WTC11 (cell line): Measurements from ENCODE around the gene SPATA46. TPM values are rescaled to one million over a fixed set of nuclear protein-coding genes. Genes with fewer than 3 reads are reported as not detected.

Experiments used
- ATAC-seq: fragments of 200-7000 bp; cut with Tn5 transposase; 2 replicates; pipeline ENCODE4 v1.10.0; 2021; ENCODE audit warnings: mild to moderate bottlenecking, moderate library complexity
- CTCF ChIA-PET: fragments of 300-600 bp; sonication (Branson Sonifier 250); formaldehyde crosslinking; loops from one replicate; lab custom pipeline; 2021; ENCODE audit warnings: antibody characterized with exemption; lab: Charles Lee
- POLR2A ChIA-PET: fragments of 350-600 bp; sonication (Branson Sonifier 250); formaldehyde crosslinking; loops from one replicate; lab custom pipeline; 2021; ENCODE audit warnings: antibody characterized with exemption; lab: Charles Lee
- DNase-seq: peaks from one replicate; pipeline ENCODE4 v3.0.0; 2021; ENCODE audit warnings: low spot score
- H3K27ac Mint-ChIP-seq: 2 replicates; pipeline ENCODE4 v1.8.0; 2021; ENCODE audit warnings: mixed read lengths
- H3K27me3 Mint-ChIP-seq: 2 replicates; pipeline ENCODE4 v1.8.0; 2021; ENCODE audit warnings: low read depth, mild to moderate bottlenecking, moderate library complexity, mixed read lengths
- H3K36me3 Mint-ChIP-seq: 2 replicates; pipeline ENCODE4 v1.8.0; 2021; ENCODE audit warnings: mixed read lengths
- H3K4me1 Mint-ChIP-seq: 2 replicates; pipeline ENCODE4 v1.8.0; 2022; ENCODE audit warnings: mixed read lengths
- H3K4me3 Mint-ChIP-seq: 2 replicates; pipeline ENCODE4 v1.8.0; 2021; ENCODE audit warnings: mild to moderate bottlenecking, moderate library complexity, mixed read lengths
- H3K9me3 Mint-ChIP-seq: 2 replicates; pipeline ENCODE4 v1.8.0; 2021; ENCODE audit warnings: mixed read lengths
- ARID4B ChIP-seq: sonication (generic); formaldehyde crosslinking; IDR thresholded peaks from 2 replicates; pipeline ENCODE4 v1.8.0; 2023; ENCODE audit warnings: missing genetic modification reagents, mild to moderate bottlenecking, borderline replicate concordance
- CREB1 ChIP-seq: sonication (generic); formaldehyde crosslinking; IDR thresholded peaks from 2 replicates; pipeline ENCODE4 v1.8.0; 2023; ENCODE audit warnings: mild to moderate bottlenecking, missing genetic modification reagents
- ETV6 ChIP-seq: sonication (generic); formaldehyde crosslinking; IDR thresholded peaks from 2 replicates; pipeline ENCODE4 v1.8.1; 2022; ENCODE audit warnings: mild to moderate bottlenecking, missing genetic modification reagents
- FOXJ3 ChIP-seq: sonication (generic); formaldehyde crosslinking; IDR thresholded peaks from 2 replicates; pipeline ENCODE4 v1.9.0; 2021; ENCODE audit warnings: missing genetic modification reagents, mild to moderate bottlenecking, borderline replicate concordance
- GTF2I ChIP-seq: fragments of 250-450 bp; sonication (Bioruptor Pico); conservative IDR thresholded peaks from 2 replicates; pipeline ENCODE4 v1.4.0; 2021; ENCODE audit warnings: mild to moderate bottlenecking
- IRF2 ChIP-seq: sonication (generic); formaldehyde crosslinking; IDR thresholded peaks from 2 replicates; pipeline ENCODE4 v1.8.0; 2022; ENCODE audit warnings: low read depth, missing genetic modification reagents, borderline replicate concordance
- JUN ChIP-seq: sonication (generic); formaldehyde crosslinking; IDR thresholded peaks from 2 replicates; pipeline ENCODE4 v1.8.0; 2023; ENCODE audit warnings: mild to moderate bottlenecking, missing genetic modification reagents
- NFYB ChIP-seq: sonication (generic); formaldehyde crosslinking; conservative IDR thresholded peaks from 2 replicates; pipeline ENCODE4 v1.8.0; 2022; ENCODE audit warnings: low read depth, missing genetic modification reagents
- NR1H2 ChIP-seq: sonication (generic); formaldehyde crosslinking; IDR thresholded peaks from 2 replicates; pipeline ENCODE4 v1.9.0; 2021; ENCODE audit warnings: mild to moderate bottlenecking, moderate library complexity, missing genetic modification reagents
- RORB ChIP-seq: fragments of 250-450 bp; sonication (Bioruptor Pico); IDR thresholded peaks from 2 replicates; pipeline ENCODE4 v1.9.0; 2021; ENCODE audit warnings: mild to moderate bottlenecking
- TCF7 ChIP-seq: sonication (generic); formaldehyde crosslinking; IDR thresholded peaks from 2 replicates; pipeline ENCODE4 v1.8.0; 2022; ENCODE audit warnings: mild to moderate bottlenecking, low read depth, missing genetic modification reagents, moderate library complexity
- TEAD1 ChIP-seq: sonication (generic); formaldehyde crosslinking; IDR thresholded peaks from 2 replicates; pipeline ENCODE4 v1.8.0; 2022; ENCODE audit warnings: mild to moderate bottlenecking, missing genetic modification reagents
- ZBTB21 ChIP-seq: sonication (generic); formaldehyde crosslinking; IDR thresholded peaks from 2 replicates; pipeline ENCODE4 v1.8.1; 2023; ENCODE audit warnings: mild to moderate bottlenecking, missing genetic modification reagents, borderline replicate concordance
- ZNF121 ChIP-seq: sonication (generic); formaldehyde crosslinking; IDR thresholded peaks from 2 replicates; pipeline ENCODE4 v1.8.0; 2023; ENCODE audit warnings: missing genetic modification reagents
- ZNF138 ChIP-seq: sonication (generic); formaldehyde crosslinking; conservative IDR thresholded peaks from 2 replicates; pipeline ENCODE4 v1.8.1; 2022; ENCODE audit warnings: mild to moderate bottlenecking, moderate library complexity, missing genetic modification reagents
- ZNF232 ChIP-seq: sonication (generic); formaldehyde crosslinking; IDR thresholded peaks from 2 replicates; pipeline ENCODE4 v1.8.0; 2022; ENCODE audit warnings: mild to moderate bottlenecking, missing genetic modification reagents
- ZNF263 ChIP-seq: sonication (generic); formaldehyde crosslinking; IDR thresholded peaks from 2 replicates; pipeline ENCODE4 v1.8.1; 2022; ENCODE audit warnings: low read depth, mild to moderate bottlenecking, moderate library complexity, missing genetic modification reagents
- ZNF423 ChIP-seq: fragments of 250-450 bp; sonication (Bioruptor Pico); IDR thresholded peaks from 2 replicates; pipeline ENCODE4 v2.1.2; 2022; ENCODE audit warnings: mild to moderate bottlenecking, moderate library complexity
- ZNF671 ChIP-seq: fragments of 250-450 bp; sonication (Bioruptor Pico); IDR thresholded peaks from 2 replicates; pipeline ENCODE4 v1.8.0; 2021; ENCODE audit warnings: mild to moderate bottlenecking
- total RNA-seq: library from RNA; stranded (reverse); gene quantifications from 3 replicates; pipeline ENCODE4 v1.2.3, GENCODE V29; 2021
- TF ChIP-seq, protein P1 (sequence below): sonication (generic); formaldehyde crosslinking; IDR thresholded peaks from 2 replicates; pipeline ENCODE4 v1.8.0; 2022; ENCODE audit warnings: mild to moderate bottlenecking, missing genetic modification reagents
- TF ChIP-seq, protein P2 (sequence below): sonication (generic); formaldehyde crosslinking; IDR thresholded peaks from 2 replicates; pipeline ENCODE4 v1.8.0; 2022; ENCODE audit warnings: mild to moderate bottlenecking, missing genetic modification reagents
- TF ChIP-seq, protein P3 (sequence below): sonication (generic); formaldehyde crosslinking; IDR thresholded peaks from 2 replicates; pipeline ENCODE4 v1.8.0; 2023; ENCODE audit warnings: missing genetic modification reagents
- TF ChIP-seq, protein P4 (sequence below): sonication (generic); formaldehyde crosslinking; IDR thresholded peaks from 2 replicates; pipeline ENCODE4 v1.8.1; 2023; ENCODE audit warnings: mild to moderate bottlenecking, missing genetic modification reagents, moderate library complexity
- TF ChIP-seq, protein P5 (sequence below): fragments of 200-600 bp; IDR thresholded peaks from 2 replicates; pipeline ENCODE4 v1.8.0; 2022; ENCODE audit warnings: antibody characterized with exemption
- TF ChIP-seq, protein P6 (sequence below): sonication (generic); formaldehyde crosslinking; IDR thresholded peaks from 2 replicates; pipeline ENCODE4 v1.8.0; 2022; ENCODE audit warnings: mild to moderate bottlenecking, missing genetic modification reagents

SPATA46 gene
- total RNA-seq, 1 experiment from 2014 or later = not detected

GRCh38 chr1:162390396-162391185 is 13.9 kb upstream of the SPATA46 start:
- H3K4me1 Mint-ChIP-seq = peaks cover 23% of the 10 kb centered on the region
- POLR2A ChIA-PET = no interaction called here
- H3K27ac Mint-ChIP-seq = no peak overlapping the region
- H3K9me3 Mint-ChIP-seq = no peaks in the 10 kb centered on the region
- H3K36me3 Mint-ChIP-seq = no peaks in the 10 kb centered on the region
- no peak for TF ChIP-seq ZNF138 (CRISPR knock-in tag)
- TF ChIP-seq, protein P1, sequence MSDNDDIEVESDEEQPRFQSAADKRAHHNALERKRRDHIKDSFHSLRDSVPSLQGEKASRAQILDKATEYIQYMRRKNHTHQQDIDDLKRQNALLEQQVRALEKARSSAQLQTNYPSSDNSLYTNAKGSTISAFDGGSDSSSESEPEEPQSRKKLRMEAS (CRISPR knock-in tag) = no peak
- TF ChIP-seq, protein P2, sequence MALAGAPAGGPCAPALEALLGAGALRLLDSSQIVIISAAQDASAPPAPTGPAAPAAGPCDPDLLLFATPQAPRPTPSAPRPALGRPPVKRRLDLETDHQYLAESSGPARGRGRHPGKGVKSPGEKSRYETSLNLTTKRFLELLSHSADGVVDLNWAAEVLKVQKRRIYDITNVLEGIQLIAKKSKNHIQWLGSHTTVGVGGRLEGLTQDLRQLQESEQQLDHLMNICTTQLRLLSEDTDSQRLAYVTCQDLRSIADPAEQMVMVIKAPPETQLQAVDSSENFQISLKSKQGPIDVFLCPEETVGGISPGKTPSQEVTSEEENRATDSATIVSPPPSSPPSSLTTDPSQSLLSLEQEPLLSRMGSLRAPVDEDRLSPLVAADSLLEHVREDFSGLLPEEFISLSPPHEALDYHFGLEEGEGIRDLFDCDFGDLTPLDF (CRISPR knock-in tag) = no peak
- TF ChIP-seq ETV6 = no peak
- no peak for TF ChIP-seq CREB1 (CRISPR knock-in tag)
- TF ChIP-seq, protein P3, sequence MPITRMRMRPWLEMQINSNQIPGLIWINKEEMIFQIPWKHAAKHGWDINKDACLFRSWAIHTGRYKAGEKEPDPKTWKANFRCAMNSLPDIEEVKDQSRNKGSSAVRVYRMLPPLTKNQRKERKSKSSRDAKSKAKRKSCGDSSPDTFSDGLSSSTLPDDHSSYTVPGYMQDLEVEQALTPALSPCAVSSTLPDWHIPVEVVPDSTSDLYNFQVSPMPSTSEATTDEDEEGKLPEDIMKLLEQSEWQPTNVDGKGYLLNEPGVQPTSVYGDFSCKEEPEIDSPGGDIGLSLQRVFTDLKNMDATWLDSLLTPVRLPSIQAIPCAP (CRISPR knock-in tag) = no peak
- TF ChIP-seq ZNF263 (CRISPR knock-in tag) = no peak
- TF ChIP-seq ZBTB21 (CRISPR knock-in tag) = no peak
- no peak for TF ChIP-seq TEAD1 (CRISPR knock-in tag)
- TF ChIP-seq RORB = no peak
- TF ChIP-seq IRF2 = no peak
- no peak for TF ChIP-seq TCF7 (CRISPR knock-in tag)
- no peak for TF ChIP-seq JUN
- TF ChIP-seq, protein P4, sequence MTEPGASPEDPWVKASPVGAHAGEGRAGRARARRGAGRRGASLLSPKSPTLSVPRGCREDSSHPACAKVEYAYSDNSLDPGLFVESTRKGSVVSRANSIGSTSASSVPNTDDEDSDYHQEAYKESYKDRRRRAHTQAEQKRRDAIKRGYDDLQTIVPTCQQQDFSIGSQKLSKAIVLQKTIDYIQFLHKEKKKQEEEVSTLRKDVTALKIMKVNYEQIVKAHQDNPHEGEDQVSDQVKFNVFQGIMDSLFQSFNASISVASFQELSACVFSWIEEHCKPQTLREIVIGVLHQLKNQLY (CRISPR knock-in tag) = no peak
- no peak for TF ChIP-seq ZNF232 (CRISPR knock-in tag)
- TF ChIP-seq GTF2I (CRISPR knock-in tag) = no peak
- no peak for TF ChIP-seq ZNF423 (CRISPR knock-in tag)
- TF ChIP-seq ZNF121 = no peak
- TF ChIP-seq, protein P5, sequence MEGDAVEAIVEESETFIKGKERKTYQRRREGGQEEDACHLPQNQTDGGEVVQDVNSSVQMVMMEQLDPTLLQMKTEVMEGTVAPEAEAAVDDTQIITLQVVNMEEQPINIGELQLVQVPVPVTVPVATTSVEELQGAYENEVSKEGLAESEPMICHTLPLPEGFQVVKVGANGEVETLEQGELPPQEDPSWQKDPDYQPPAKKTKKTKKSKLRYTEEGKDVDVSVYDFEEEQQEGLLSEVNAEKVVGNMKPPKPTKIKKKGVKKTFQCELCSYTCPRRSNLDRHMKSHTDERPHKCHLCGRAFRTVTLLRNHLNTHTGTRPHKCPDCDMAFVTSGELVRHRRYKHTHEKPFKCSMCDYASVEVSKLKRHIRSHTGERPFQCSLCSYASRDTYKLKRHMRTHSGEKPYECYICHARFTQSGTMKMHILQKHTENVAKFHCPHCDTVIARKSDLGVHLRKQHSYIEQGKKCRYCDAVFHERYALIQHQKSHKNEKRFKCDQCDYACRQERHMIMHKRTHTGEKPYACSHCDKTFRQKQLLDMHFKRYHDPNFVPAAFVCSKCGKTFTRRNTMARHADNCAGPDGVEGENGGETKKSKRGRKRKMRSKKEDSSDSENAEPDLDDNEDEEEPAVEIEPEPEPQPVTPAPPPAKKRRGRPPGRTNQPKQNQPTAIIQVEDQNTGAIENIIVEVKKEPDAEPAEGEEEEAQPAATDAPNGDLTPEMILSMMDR = no peak
- no peak for TF ChIP-seq FOXJ3
- ATAC-seq = no peak
- CTCF ChIA-PET = interaction anchor here (0.5 to 3.8 kb wide), 6 partner anchors 30 to 367 kb away, joined by 4 to 50 read pairs (median 6); partner anchors contain the start of gene OLFML2B
- H3K27me3 Mint-ChIP-seq = no peaks in the 10 kb centered on the region
- DNase-seq = no peak
- H3K4me3 Mint-ChIP-seq = no peak overlapping the region

DNA sequence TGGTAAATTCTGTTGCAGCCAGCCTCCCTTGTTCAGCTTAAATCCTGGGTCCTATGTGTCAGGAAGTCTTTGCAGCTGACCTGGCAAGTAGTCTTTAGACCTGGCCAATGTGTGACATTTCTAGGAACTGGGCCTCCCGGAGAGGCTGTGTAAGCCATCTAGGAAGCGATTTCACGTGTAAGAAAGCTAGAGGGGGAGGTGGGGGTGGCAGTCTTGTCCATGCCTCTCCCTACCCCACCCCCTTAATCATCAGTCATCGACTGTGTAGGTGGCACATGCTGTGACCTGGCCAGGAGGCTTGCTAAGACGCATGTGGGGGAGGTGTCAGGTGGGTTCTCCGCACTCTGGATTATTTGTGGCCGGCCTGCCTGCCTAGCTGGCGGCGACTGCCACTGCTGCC is 13.3 kb upstream of the SPATA46 start:
- DNase-seq (no peak), ATAC-seq (no peak)
- CTCF ChIA-PET = interaction anchor here (0.9 to 3.8 kb wide), 5 partner anchors 32 to 366 kb away, joined by 3 to 50 read pairs (median 6); partner anchors contain the start of gene OLFML2B
- Mint-ChIP-seq H3K9me3 (no peaks in the 10 kb centered on the region), H3K4me3 (no peak overlapping the region), H3K27ac (no peak overlapping the region), H3K27me3 (no peaks in the 10 kb centered on the region), H3K36me3 (peaks cover 4% of the 10 kb centered on the region), H3K4me1 (peaks cover 23% of the 10 kb centered on the region)
- POLR2A ChIA-PET = no interaction called here
- TF ChIP-seq ZBTB21 (CRISPR knock-in tag) (no peak), NR1H2 (no peak), NFYB (CRISPR knock-in tag) (no peak), ARID4B (CRISPR knock-in tag) (no peak), ZNF671 (CRISPR knock-in tag) (no peak)
- TF ChIP-seq, protein P3 (CRISPR knock-in tag) = no peak
- TF ChIP-seq, protein P6, sequence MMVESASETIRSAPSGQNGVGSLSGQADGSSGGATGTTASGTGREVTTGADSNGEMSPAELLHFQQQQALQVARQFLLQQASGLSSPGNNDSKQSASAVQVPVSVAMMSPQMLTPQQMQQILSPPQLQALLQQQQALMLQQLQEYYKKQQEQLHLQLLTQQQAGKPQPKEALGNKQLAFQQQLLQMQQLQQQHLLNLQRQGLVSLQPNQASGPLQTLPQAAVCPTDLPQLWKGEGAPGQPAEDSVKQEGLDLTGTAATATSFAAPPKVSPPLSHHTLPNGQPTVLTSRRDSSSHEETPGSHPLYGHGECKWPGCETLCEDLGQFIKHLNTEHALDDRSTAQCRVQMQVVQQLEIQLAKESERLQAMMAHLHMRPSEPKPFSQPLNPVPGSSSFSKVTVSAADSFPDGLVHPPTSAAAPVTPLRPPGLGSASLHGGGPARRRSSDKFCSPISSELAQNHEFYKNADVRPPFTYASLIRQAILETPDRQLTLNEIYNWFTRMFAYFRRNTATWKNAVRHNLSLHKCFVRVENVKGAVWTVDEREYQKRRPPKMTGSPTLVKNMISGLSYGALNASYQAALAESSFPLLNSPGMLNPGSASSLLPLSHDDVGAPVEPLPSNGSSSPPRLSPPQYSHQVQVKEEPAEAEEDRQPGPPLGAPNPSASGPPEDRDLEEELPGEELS = no peak
